K562 (cell line): Measurements from ENCODE around the gene CRACDL. TPM values are rescaled to one million over a fixed set of nuclear protein-coding genes. Genes with fewer than 3 reads are reported as not detected.

Experiments used
- ATAC-seq: fragments of 200-7000 bp; cut with Tn5 transposase; 3 replicates; pipeline ENCODE4 v1.9.1; 2020; ENCODE audit warnings: moderate library complexity
- BruUV-seq: library from RNA; stranded (reverse); fragments of 400-500 nt; replicated peaks from 2 replicates; lab custom pipeline; 2021; lab: Mats Ljungman, UMichigan
- CTCF ChIA-PET: fragments of 300-600 bp; formaldehyde crosslinking; extraction: SDS; loops from one replicate; lab custom pipeline; 2021; ENCODE audit warnings: low intra/inter-chr PET ratio; lab: Yijun Ruan, JAX
- POLR2A ChIA-PET: fragments of 300-600, 350-650 bp; sonication (Branson Sonifier 250); formaldehyde crosslinking; extraction: SDS; loops from one replicate; lab custom pipeline; 2021; ENCODE audit warnings: antibody characterized with exemption, inconsistent platforms; lab: Yijun Ruan, JAX
- DNase-seq, 4 experiments: peaks; one replicate each; pipeline versions ENCODE4 v3.0.0 to v3.0.0-alpha.2; 2011 to 2018; ENCODE audit warnings: low spot score in 3 of 4, mixed read lengths in 3 of 4; ENCODE audit errors: extremely low read depth in 1 of 4
- FAIRE-seq: peaks from 2 replicates; lab custom pipeline; 2011; peaks lifted over from hg19 to GRCh38; lab: Jason Lieb, UNC
- H2AFZ ChIP-seq: 2 replicates; pipeline ENCODE4 v1.6.0; 2011; ENCODE audit warnings: low read depth, low read length, control low read depth, inconsistent platforms
- H3K27ac ChIP-seq: fragments of 200-600 bp; 3 replicates; pipeline ENCODE4 v1.8.0; 2011; ENCODE audit warnings: low read depth, mild to moderate bottlenecking, control low read depth, inconsistent platforms, low read length, moderate library complexity, mixed read lengths; ENCODE audit errors: extremely low read depth
- H3K27me3 ChIP-seq, 2 experiments: fragments of 300-600 bp in 1 of 2; 2 replicates in 1 of 2; 3 replicates in 1 of 2; pipeline versions ENCODE4 v1.6.0 to v1.8.0; 2011; ENCODE audit warnings: inconsistent platforms in 2 of 2, low read length in 2 of 2, mild to moderate bottlenecking in 1 of 2, mixed read lengths in 1 of 2, moderate library complexity in 1 of 2; ENCODE audit not compliant: control insufficient read depth in 2 of 2, insufficient read depth in 2 of 2
- H3K36me3 ChIP-seq: fragments of 300-600 bp; 3 replicates; pipeline ENCODE4 v1.8.0; 2011; ENCODE audit warnings: mild to moderate bottlenecking, low read length, inconsistent platforms; ENCODE audit not compliant: control insufficient read depth, insufficient read depth
- H3K4me1 ChIP-seq, 2 experiments: fragments of 200-600 bp in 1 of 2; replicated peaks in 1 of 2; 2 replicates in 1 of 2; 3 replicates in 1 of 2; pipeline versions ENCODE4 v1.5.1 to v1.8.0; 2011; ENCODE audit warnings: inconsistent platforms in 2 of 2, low read length in 2 of 2, mild to moderate bottlenecking in 1 of 2, mixed read lengths in 1 of 2, moderate library complexity in 1 of 2; ENCODE audit not compliant: control insufficient read depth in 2 of 2, insufficient read depth in 2 of 2
- H3K4me2 ChIP-seq: 2 replicates; pipeline ENCODE4 v1.6.1; 2011; ENCODE audit warnings: low read length, control low read depth, inconsistent platforms, mixed read lengths; ENCODE audit not compliant: insufficient read depth
- H3K4me3 ChIP-seq: fragments of 200-600 bp; sonication (generic), shearing (Covaris generic); 2 replicates; pipeline ENCODE4 v1.5.1; 2016; ENCODE audit warnings: control low read depth, inconsistent platforms
- H3K79me2 ChIP-seq: fragments of 200-600 bp; 3 replicates; pipeline ENCODE4 v1.8.0; 2011; ENCODE audit warnings: low read length, inconsistent platforms; ENCODE audit not compliant: control insufficient read depth, insufficient read depth
- H3K9ac ChIP-seq, 2 experiments: 2 replicates each; pipeline versions ENCODE4 v1.6.0 to v1.6.1; 2011; ENCODE audit warnings: low read depth in 2 of 2, low read length in 2 of 2, control low read depth in 1 of 2, inconsistent platforms in 1 of 2, mild to moderate bottlenecking in 1 of 2, mixed read lengths in 1 of 2; ENCODE audit not compliant: insufficient read depth in 1 of 2
- H3K9me1 ChIP-seq: one replicate; pipeline ENCODE4 v1.6.0; 2011; ENCODE audit warnings: inconsistent platforms, mild to moderate bottlenecking, low read length, moderate library complexity; ENCODE audit not compliant: control insufficient read depth, insufficient read depth
- H3K9me3 ChIP-seq: replicated peaks from 2 replicates; pipeline ENCODE4 v1.5.1; 2011; ENCODE audit warnings: low read depth, low read length, inconsistent platforms; ENCODE audit not compliant: control insufficient read depth, insufficient read depth
- H4K20me1 ChIP-seq: replicated peaks from 2 replicates; pipeline ENCODE4 v1.6.1; 2011; ENCODE audit warnings: low read length, inconsistent platforms, mixed read lengths; ENCODE audit not compliant: control insufficient read depth, insufficient read depth
- CEBPB ChIP-seq: fragments of 450-650 bp; IDR thresholded peaks from 2 replicates; pipeline ENCODE4 v1.6.1; 2016; ENCODE audit warnings: missing genetic modification characterization, missing compliant biosample characterization
- CEBPG ChIP-seq, 3 experiments: fragments of 200-800 bp in 1 of 3; sonication (Bioruptor generic) in 1 of 3; sonication (generic) in 1 of 3; formaldehyde crosslinking in 1 of 3; IDR thresholded peaks in 2 of 3; conservative IDR thresholded peaks in 1 of 3; 2 replicates each; pipeline versions ENCODE4 v1.6.1 to v1.8.0; 2016 to 2022; ENCODE audit warnings: missing compliant biosample characterization in 2 of 3, missing genetic modification characterization in 2 of 3, mild to moderate bottlenecking in 1 of 3, missing genetic modification reagents in 1 of 3
- HDAC8 ChIP-seq: fragments of 450-650 bp; IDR thresholded peaks from 2 replicates; pipeline ENCODE4 v1.6.1; 2016; ENCODE audit warnings: mild to moderate bottlenecking, missing genetic modification characterization, moderate library complexity, missing compliant biosample characterization
- KLF1 ChIP-seq: fragments of 450-650 bp; IDR thresholded peaks from 2 replicates; pipeline ENCODE4 v1.6.1; 2016; ENCODE audit warnings: missing genetic modification characterization, missing compliant biosample characterization
- KLF6 ChIP-seq: fragments of 250-450 bp; sonication (Bioruptor Pico); IDR thresholded peaks from 2 replicates; pipeline ENCODE4 v1.4.0; 2020; ENCODE audit warnings: mild to moderate bottlenecking, moderate library complexity, borderline replicate concordance
- MEF2D ChIP-seq: conservative IDR thresholded peaks from 2 replicates; pipeline ENCODE4 v1.6.1; 2016; ENCODE audit warnings: low read depth, missing genetic modification characterization, missing compliant biosample characterization
- POLR3A ChIP-seq: IDR thresholded peaks from 2 replicates; pipeline ENCODE4 v1.6.1; 2011; ENCODE audit warnings: borderline replicate concordance, mild to moderate bottlenecking, moderate library complexity; ENCODE audit not compliant: insufficient read length, insufficient read depth; ENCODE audit errors: extremely low read depth
- RFX7 ChIP-seq: fragments of 250-450 bp; sonication (Bioruptor Pico); IDR thresholded peaks from 2 replicates; pipeline ENCODE4 v1.5.1; 2021; ENCODE audit warnings: mild to moderate bottlenecking
- SAP30 ChIP-seq: fragments of 200-600 bp; sonication (generic); IDR thresholded peaks from 2 replicates; pipeline ENCODE4 v1.6.1; 2012; ENCODE audit warnings: borderline replicate concordance, low read depth, mild to moderate bottlenecking, moderate library complexity, low read length, control low read depth, inconsistent platforms; ENCODE audit not compliant: insufficient read depth, poor library complexity, severe bottlenecking
- SMAD3 ChIP-seq: fragments of 450-650 bp; formaldehyde crosslinking; conservative IDR thresholded peaks from 2 replicates; pipeline ENCODE4 v1.4.0; 2020; ENCODE audit warnings: mild to moderate bottlenecking
- TAF7 ChIP-seq: fragments of 450-650 bp; IDR thresholded peaks from 2 replicates; pipeline ENCODE4 v1.6.1; 2016; ENCODE audit warnings: missing genetic modification characterization, missing compliant biosample characterization
- TSHZ1 ChIP-seq: fragments of 250-450 bp; sonication (Bioruptor Pico); IDR thresholded peaks from 2 replicates; pipeline ENCODE4 v1.4.0; 2020; ENCODE audit warnings: mild to moderate bottlenecking, moderate library complexity
- YY1 ChIP-seq, 3 experiments: IDR thresholded peaks; 2 replicates each; pipeline ENCODE4 v1.6.1; 2011; ENCODE audit warnings: low read length in 2 of 3, mild to moderate bottlenecking in 2 of 3, moderate library complexity in 2 of 3, borderline replicate concordance in 1 of 3, control low read depth in 1 of 3, low read depth in 1 of 3; ENCODE audit not compliant: insufficient read depth in 3 of 3, insufficient replicate concordance in 2 of 3, control insufficient read depth in 1 of 3, insufficient read length in 1 of 3; ENCODE audit errors: extremely low read depth in 1 of 3
- ZFX ChIP-seq: sonication (generic); formaldehyde crosslinking; IDR thresholded peaks from 2 replicates; pipeline ENCODE4 v1.8.0; 2022; ENCODE audit warnings: mild to moderate bottlenecking, missing genetic modification reagents, moderate library complexity
- WGBS: fragments of 100-300 bp; shearing (Covaris generic); methylation state at CpG from one replicate; pipeline ENCODE4 v1.1.6; 2016; ENCODE audit warnings: low coverage, mixed read lengths; ENCODE audit not compliant: insufficient coverage; ENCODE audit errors: missing lambda C conversion rate; 5-methylcytosine and 5-hydroxymethylcytosine counted together
- in situ Hi-C: fragments of 300-500 bp; cut with MboI; formaldehyde crosslinking; loops from 4 replicates; pipeline ENCODE4 v1.15.0; 2018; ENCODE audit warnings: inconsistent platforms, mixed read lengths
- intact Hi-C: fragments of 100-400 bp; cut with micrococcal nuclease; formaldehyde crosslinking; loops from 2 replicates; pipeline ENCODE4 v1.14.2; 2022
- polyA plus RNA-seq, 8 experiments: library from polyadenylated mRNA; depleted of rRNA in 4 of 8; stranded (reverse) in 5 of 8; unstranded in 3 of 8; fragments of >200 nt; fragmentation: Nextera tagmentation in 2 of 8; fragmentation: Illumina TruSeq in 1 of 8; extraction: Ambion mirVana in 2 of 8; extraction: Trizol in 1 of 8; gene quantifications; 2 replicates each; pipeline versions ENCODE4 v1.2.1 to v1.2.3, GENCODE V29; 2011 to 2014; ENCODE audit warnings: inconsistent platforms in 1 of 8, missing spikeins in 1 of 8
- total RNA-seq, 7 experiments: library from RNA; depleted of rRNA in 6 of 7; stranded (reverse); fragments of >200 nt in 6 of 7; fragmentation: Illumina TruSeq in 2 of 7; extraction: Trizol in 2 of 7; gene quantifications; 2 replicates each; pipeline versions ENCODE4 v1.2.1 to v1.2.3, GENCODE V29; 2011 to 2021; ENCODE audit warnings: low replicate concordance in 1 of 7
- TF ChIP-seq, protein P1 (sequence below): fragments of 250-450 bp; sonication (Bioruptor Pico); IDR thresholded peaks from 2 replicates; pipeline ENCODE4 v1.5.0; 2021
- TF ChIP-seq, protein P2 (sequence below): fragments of 250-450 bp; sonication (Bioruptor Pico); IDR thresholded peaks from 2 replicates; pipeline ENCODE4 v1.8.0; 2022; ENCODE audit warnings: moderate library complexity, mild to moderate bottlenecking, inconsistent platforms

The CRACDL gene
- total and polyA plus RNA-seq, 9 of the 15 experiments (the other 6 are each of a cell fraction or from before 2014, with no cell fraction given): not detected

DNA sequence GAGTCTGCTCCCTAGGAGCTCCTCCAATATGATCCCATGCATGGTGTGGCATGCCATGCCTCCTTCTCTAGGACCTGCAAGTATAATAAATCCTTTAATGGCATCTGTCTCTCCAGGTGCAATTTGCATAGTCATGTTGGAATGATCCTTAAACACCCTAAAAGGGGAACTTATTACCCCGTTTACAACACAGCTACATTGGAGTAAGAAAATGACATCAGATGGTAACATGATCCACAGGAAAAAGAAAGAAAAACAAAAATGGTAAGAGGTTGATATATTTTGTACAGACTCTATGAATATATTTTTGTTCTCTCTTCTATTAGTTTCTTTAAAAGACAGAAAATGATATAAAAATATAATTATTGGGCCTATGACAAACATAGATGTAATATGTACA lies 79.0 kb downstream of the CRACDL start:
- in situ Hi-C loops (no loop called here), intact Hi-C loops (no loop called here)
- no TSS peak for BruUV-seq
- no peaks in the 10 kb centered on the region for H3K9me1 ChIP-seq
- no peak for ATAC-seq
- H4K20me1 ChIP-seq: no peaks in the 10 kb centered on the region
- FAIRE-seq: no peak
- POLR2A ChIA-PET: no interaction called here
- no peak overlapping the region for H3K27ac ChIP-seq
- H3K36me3 ChIP-seq: no peaks in the 10 kb centered on the region
- H2AFZ ChIP-seq: no peak overlapping the region
- no peak overlapping the region for H3K9ac ChIP-seq
- no peaks in the 10 kb centered on the region for H3K27me3 ChIP-seq
- no peaks in the 10 kb centered on the region for H3K4me1 ChIP-seq
- CTCF ChIA-PET: no interaction called here
- no peak overlapping the region for H3K4me2 ChIP-seq
- 0% methylated on average over 1 of the region's 1 CpG for WGBS
- no peaks in the 10 kb centered on the region for H3K79me2 ChIP-seq
- H3K4me3 ChIP-seq: no peak overlapping the region
- DNase-seq: no peak
- no peaks in the 10 kb centered on the region; the same call in 1 of the 2 replicates for H3K9me3 ChIP-seq
- no peak for TF ChIP-seq CEBPB (tag)
- TF ChIP-seq, protein P1, sequence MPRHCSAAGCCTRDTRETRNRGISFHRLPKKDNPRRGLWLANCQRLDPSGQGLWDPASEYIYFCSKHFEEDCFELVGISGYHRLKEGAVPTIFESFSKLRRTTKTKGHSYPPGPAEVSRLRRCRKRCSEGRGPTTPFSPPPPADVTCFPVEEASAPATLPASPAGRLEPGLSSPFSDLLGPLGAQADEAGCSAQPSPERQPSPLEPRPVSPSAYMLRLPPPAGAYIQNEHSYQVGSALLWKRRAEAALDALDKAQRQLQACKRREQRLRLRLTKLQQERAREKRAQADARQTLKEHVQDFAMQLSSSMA (CRISPR knock-in tag): no peak
- TF ChIP-seq TAF7 (tag): no peak
- TF ChIP-seq SMAD3: no peak
- TF ChIP-seq KLF1 (tag): no peak
- TF ChIP-seq KLF6: no peak
- TF ChIP-seq TSHZ1 (CRISPR knock-in tag): no peak
- TF ChIP-seq POLR3A: no peak
- TF ChIP-seq CEBPG (CRISPR knock-in tag; IDR thresholded peaks at IDR 0.05): no peak
- TF ChIP-seq CEBPG (tag; conservative IDR thresholded peaks at IDR 0.05 in 1 of 2, IDR thresholded peaks at IDR 0.05 in 1 of 2): no peak
- TF ChIP-seq ZFX (CRISPR knock-in tag): no peak
- no peak for TF ChIP-seq HDAC8 (tag)
- no peak for TF ChIP-seq YY1 (IDR thresholded peaks at IDR 0.05; ENCODE audit: borderline replicate concordance in 1 of 3, control insufficient read depth in 1 of 3, extremely low read depth in 1 of 3, insufficient read depth in 3 of 3, insufficient read length in 1 of 3, insufficient replicate concordance in 2 of 3, low read depth in 1 of 3, low read length in 2 of 3)
- TF ChIP-seq MEF2D (tag): no peak
- TF ChIP-seq SAP30: no peak
- TF ChIP-seq, protein P2, sequence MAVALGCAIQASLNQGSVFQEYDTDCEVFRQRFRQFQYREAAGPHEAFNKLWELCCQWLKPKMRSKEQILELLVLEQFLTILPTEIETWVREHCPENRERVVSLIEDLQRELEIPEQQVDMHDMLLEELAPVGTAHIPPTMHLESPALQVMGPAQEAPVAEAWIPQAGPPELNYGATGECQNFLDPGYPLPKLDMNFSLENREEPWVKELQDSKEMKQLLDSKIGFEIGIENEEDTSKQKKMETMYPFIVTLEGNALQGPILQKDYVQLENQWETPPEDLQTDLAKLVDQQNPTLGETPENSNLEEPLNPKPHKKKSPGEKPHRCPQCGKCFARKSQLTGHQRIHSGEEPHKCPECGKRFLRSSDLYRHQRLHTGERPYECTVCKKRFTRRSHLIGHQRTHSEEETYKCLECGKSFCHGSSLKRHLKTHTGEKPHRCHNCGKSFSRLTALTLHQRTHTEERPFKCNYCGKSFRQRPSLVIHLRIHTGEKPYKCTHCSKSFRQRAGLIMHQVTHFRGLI (CRISPR knock-in tag): no peak
- TF ChIP-seq RFX7 (CRISPR knock-in tag): no peak
